ENCODE measurements around the gene BICDL1.

The BICDL1 gene

DNA sequence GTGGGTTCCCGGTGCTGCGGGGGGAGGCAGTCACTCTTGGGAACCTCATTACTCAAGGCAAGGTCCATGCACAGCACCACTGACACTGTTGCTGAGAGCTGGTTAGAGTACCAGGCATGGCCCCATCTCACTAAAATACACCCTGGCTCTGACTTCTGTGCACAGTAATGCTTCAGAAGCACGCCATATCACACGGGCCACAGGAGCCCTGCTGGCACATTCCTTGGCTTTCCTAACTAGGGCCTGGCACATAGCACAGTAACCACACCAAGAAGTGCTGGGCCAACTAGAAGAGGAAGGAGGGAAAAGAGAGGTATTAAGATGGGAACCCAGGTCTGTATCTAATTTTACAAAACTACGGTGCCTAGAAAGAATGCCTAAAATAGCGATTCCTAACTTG is 141.0 kb downstream of the BICDL1 start:
- no peak for DNase-seq (ENCODE audit: low spot score)

DNA sequence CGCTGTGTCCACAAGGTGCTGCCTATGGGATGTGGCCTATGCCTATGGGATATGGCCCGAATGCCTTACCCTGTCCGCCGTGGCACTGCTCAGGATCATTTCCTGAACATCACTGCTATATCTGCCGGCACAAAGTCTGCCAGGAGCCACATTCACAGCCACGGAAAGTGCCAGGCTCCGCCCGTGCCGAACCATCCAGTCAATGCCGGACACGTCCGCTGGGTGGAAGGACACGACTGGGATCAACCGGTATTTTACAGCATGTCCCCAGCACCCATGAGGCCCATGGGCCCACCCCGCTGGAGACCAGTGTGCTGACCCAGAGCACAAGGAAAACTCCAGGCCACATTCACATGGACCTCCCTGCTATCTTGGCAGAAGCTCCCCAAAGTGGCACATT is 142.1 kb downstream of the BICDL1 start:
- DNase-seq (ENCODE audit: low spot score), result no peak

DNA sequence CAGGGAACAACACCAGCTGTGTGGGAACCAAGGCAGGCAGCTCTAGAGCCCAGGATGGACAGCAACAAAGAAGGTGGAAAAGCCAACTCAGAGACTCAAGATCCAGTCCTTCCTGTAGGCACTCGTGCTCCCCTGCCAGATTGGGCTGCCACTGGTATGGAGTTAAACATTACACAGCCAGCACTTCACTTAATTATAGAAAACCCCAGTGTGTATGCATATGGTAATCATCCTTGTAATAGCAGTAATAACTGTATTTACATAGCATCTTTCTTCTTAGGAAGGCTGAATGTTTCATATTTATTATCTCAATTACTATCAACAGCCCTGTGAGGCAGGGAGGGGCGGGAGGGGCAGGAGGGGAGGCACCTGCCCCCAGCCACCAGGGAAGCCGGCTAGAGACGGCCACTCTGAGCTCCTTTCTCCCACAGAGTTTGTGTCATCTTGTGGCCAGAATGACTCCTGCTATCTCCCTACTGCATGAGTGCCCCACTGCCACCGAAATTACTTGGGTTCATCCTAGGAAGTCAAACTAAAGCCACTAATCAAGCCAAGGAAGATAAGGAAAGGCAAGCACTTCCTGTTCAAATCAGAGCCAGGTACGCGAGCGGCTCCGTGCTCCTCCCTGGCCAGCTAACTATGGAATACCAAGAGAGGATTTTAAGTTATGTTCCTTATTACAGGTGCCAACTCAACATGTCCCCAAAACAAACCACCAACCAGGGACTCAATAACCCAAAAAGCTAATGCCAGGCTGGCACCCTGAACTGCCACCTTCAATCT is 143.2 kb downstream of the BICDL1 start:
- no peak for DNase-seq (ENCODE audit: low spot score)

DNA sequence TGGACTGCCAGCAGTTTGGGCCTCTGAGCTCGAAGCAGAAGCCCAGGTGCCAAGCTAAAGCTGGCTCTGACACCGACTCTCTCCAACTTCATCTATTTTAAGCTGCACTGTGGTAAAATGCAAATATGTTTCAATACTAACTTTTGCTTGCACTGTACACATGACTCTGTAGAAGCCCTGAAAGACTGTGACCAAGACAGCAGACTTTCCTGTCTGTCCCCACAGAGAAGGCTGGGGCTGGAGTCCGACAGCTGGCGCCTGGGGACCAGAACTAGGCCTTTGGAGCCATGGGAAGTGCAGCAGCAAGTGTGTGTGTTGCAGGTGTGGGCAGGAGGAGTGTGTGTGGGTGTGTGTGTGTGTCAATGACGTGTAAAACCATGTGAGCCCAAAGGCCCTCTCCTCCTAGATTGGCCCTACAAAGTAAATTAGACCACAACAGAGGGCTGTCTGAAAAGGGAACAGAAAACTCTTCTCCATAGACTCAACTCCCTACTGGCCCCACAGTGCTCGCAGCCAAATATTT is 143.9 kb downstream of the BICDL1 start:
- no peak for DNase-seq (ENCODE audit: low spot score)

DNA sequence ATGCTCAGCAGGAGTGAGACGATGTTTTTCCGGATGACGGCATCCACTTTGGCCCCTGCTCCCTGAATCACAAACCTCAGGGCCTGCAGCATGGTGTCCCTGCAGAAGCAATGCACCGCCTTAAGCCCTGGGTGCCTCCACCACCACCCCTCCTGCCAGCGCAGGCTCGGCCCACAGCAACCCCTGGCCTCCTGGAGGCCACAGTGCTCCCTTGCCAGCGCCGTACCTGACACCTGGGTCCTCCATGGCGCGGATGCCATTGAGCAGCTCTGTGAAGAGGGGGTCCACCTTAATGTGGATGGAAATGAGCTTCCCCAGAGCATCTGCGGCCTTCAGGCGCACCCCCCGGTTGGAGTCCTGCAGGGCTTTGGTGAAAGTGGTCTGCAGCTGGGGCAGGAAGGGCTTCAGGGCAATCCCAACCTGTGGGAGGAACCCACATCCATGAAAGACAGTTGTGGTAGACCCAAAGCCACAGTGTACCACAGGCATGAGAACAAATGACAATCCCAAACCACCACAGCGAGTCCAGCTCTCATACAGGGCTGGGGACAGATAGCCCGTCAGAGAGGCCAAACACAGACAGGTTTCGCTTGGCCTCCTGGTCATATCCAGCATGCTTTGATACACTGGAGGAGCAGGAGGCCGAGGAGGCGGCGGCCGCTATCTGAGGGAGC is 145.4 kb downstream of the BICDL1 start:
- DNase-seq (ENCODE audit: low spot score), result no peak

DNA sequence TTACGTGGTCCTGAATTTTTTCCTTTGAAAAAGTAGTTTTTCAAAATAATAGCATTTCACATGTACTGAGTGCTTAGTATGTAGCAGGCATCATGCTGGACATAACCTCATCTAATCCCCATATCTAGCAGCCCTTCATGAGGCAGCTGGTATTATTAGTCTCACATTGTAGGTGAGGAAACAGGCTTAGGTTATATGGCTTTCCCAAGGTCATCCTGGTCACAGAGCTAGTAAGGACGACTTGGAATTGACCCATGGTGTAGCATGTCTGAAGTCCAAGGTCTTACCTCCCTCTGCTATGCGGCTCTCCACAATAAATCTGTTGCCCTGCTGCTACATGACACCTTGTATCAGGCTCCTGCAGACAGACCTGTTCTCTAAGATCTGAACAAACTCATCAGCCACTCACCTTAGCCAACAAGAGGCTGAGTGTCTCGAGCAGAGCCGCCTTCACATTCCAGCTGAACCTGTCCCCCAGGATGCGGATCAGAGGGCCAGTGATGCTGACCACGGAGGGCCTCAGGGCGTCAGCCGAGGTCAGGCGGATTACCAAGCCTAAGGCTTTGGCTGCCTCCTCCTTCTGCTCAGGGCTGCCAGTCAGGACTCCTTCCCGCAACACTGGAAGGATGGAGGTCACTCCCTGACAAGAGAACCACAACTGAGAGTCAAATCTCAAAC is 147.2 kb downstream of the BICDL1 start:
- no peak for DNase-seq (ENCODE audit: low spot score)

DNA sequence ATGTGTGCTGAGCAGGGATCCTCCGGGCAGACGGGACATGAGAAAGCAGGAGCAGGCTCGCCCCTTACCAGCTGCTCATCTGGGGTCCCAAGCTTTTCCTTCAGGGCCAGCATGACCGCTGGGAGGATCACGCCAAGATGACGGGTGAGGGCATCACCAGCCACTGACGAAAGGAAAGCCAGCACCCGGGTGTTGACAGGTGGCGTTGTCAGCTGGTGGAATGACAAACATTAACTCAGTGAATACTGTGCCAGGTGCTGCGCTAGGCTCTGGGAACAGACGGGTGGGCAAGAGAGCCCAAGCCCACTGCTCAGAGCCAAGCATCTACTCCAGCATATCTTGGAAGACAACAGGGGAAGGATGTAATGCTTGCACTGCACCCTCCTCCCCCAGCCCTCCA is 148.8 kb downstream of the BICDL1 start:
- no peak for DNase-seq (ENCODE audit: low spot score)

DNA sequence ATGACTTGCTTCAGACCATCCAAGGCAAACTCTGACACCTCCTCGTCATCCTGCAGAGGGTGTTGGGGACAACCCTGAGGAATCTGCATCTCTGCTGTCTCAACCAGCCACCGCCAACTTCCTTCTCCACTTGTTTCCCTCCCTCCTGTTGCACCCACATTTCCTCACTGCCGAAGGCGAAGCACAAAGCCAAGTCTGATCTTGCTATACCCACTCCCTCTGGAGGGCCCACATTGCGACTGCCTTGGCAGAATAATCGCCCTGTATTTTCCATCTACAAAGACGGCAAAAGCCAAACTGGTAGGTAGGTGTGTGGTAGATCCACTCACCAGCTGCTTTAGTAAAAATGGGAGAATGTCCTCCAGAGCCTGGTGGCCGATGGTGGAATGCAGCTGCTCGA is 149.3 kb downstream of the BICDL1 start:
- DNase-seq (ENCODE audit: low spot score), result no peak

DNA sequence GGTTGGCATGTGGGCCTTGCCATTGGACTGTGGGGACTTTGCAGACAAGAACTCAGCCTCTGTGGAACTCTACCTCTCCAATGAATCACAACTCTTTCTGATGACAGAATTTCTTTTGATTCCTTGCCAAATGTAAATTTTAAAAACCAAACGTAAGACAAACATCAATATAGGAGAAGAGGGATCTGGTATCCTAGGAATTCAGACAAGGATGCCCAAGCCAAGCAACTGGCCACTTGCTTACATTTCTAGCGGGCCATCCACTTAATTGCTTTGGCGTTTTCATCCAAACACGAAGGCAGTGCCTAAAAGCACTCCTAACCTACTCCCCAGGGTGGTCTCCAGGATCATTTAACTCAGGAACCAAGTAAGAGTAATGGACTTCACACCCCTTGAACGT is 150.9 kb downstream of the BICDL1 start:
- DNase-seq (ENCODE audit: low spot score), result peak; percentile 72

DNA sequence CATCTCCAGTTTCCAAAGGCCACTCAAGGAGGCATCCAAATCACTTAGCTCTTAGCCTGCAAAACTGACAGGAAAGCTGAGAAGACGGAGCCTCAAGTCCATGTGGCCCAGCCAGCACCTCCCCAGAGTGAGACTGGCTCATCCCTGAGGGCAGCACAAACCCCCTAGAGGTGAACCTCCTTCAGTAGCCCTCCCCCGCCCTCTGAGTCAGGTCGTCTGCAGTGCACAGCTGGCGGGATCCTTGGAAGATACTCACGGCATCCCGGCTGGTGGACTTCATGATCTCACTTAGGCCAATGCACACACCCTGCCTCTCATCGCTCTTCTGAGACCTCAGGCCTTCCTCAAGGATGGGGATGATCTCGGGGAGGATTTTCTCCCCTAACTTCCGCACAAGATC is 151.6 kb downstream of the BICDL1 start:
- DNase-seq (ENCODE audit: low spot score), result no peak

DNA sequence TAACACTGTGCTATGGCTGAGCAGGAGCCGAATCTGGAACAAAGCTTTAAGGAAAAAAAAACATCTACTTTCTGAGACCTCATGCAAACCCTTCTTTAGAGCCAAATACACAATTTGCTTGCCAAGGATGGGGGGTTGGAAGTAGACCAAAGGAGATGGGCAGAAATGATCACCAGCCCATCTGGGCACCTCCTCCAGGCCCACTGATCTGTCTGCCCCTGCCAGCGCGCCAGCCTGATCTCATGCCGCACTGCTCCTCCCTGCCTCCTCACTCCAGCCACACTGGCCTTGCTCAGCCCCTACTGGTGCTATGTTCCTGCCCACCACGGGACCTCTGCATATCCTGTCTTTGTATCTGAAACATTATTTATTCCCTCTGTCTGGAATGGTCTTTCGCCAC is 152.3 kb downstream of the BICDL1 start:
- DNase-seq (ENCODE audit: low spot score), result no peak

DNA sequence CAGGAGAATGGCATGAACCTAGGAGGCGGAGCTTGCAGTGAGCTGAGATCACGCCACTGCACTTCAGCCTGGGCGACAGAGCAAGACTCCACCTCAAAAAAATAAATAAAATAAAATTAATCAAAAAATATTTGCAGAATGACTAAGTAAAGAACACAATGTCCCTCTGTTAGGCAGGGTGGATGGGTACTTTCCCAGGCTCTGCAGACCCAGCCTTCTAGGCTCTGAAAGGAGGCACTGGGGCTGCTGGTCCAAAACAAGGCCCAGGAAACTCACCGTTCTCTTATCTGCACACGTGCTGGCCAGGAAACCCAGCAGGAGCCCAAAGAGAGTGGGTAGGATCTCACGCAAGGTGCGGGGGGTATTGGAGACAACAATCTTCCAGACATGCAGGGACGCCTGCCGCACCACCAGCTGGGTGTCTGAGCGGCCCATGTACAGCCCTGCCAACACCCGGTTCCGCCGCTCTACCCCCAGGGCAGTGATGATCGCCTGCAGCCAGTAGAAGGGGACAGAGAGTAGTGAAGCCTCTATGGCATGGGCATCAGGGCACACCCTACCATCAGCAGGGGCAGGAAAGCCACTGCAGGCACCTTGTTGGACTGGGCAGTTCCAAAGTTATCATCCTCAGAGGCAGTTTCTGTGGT is 153.3 kb downstream of the BICDL1 start:
- DNase-seq (ENCODE audit: low spot score), result no peak
